Peyer's patch (tissue), 4 donors: ENCODE results near the gene MCF2L2.

Source experiments
- POLR2A ChIP-seq, 2 donors: fragments of 450-650 bp; IDR thresholded peaks; one replicate each; pipeline ENCODE4 v1.5.1; 2017; ENCODE audit warnings: antibody characterized with exemption in 2 of 2, mild to moderate bottlenecking in 2 of 2, moderate library complexity in 2 of 2
- TF ChIP-seq, protein P1 (sequence below), 6 experiments: fragments of 450-650 bp in 4 of 6; fragments of 200-600 bp in 2 of 6; sonication (generic) in 1 of 6; IDR thresholded peaks; one replicate each; pipeline ENCODE4 v1.5.1; 2017 to 2019; ENCODE audit warnings: antibody characterized with exemption in 6 of 6, mild to moderate bottlenecking in 3 of 6, moderate library complexity in 1 of 6

GRCh38 chr3:183288117-183288516, 140.3 kb downstream of the MCF2L2 start:
- TF ChIP-seq, protein P1, sequence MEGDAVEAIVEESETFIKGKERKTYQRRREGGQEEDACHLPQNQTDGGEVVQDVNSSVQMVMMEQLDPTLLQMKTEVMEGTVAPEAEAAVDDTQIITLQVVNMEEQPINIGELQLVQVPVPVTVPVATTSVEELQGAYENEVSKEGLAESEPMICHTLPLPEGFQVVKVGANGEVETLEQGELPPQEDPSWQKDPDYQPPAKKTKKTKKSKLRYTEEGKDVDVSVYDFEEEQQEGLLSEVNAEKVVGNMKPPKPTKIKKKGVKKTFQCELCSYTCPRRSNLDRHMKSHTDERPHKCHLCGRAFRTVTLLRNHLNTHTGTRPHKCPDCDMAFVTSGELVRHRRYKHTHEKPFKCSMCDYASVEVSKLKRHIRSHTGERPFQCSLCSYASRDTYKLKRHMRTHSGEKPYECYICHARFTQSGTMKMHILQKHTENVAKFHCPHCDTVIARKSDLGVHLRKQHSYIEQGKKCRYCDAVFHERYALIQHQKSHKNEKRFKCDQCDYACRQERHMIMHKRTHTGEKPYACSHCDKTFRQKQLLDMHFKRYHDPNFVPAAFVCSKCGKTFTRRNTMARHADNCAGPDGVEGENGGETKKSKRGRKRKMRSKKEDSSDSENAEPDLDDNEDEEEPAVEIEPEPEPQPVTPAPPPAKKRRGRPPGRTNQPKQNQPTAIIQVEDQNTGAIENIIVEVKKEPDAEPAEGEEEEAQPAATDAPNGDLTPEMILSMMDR (IDR thresholded peaks at IDR 0.05), result no peak
- TF ChIP-seq POLR2A (IDR thresholded peaks at IDR 0.05), result no peak
